Adipocyte (in vitro differentiated cells): ENCODE data around the gene PNPO.

ENCODE experiments used
- DNase-seq: peaks from one replicate; pipeline ENCODE4 v3.0.0-alpha.2; 2015; ENCODE audit warnings: low read depth
- H3K27me3 ChIP-seq: replicated peaks from 2 replicates; pipeline ENCODE4 v1.7.0; 2013; ENCODE audit warnings: mild to moderate bottlenecking, low read length, moderate library complexity; ENCODE audit not compliant: control insufficient read depth, insufficient read depth
- H3K36me3 ChIP-seq: 2 replicates; pipeline ENCODE4 v1.7.0; 2013; ENCODE audit warnings: low read length, mild to moderate bottlenecking, moderate library complexity; ENCODE audit not compliant: control insufficient read depth, insufficient read depth, severe bottlenecking
- H3K4me1 ChIP-seq: 2 replicates; pipeline ENCODE4 v1.7.0; 2013; ENCODE audit warnings: mild to moderate bottlenecking, low read length, moderate library complexity; ENCODE audit not compliant: control insufficient read depth, insufficient read depth
- H3K4me3 ChIP-seq: 2 replicates; pipeline ENCODE4 v1.7.0; 2013; ENCODE audit warnings: mild to moderate bottlenecking, low read length, moderate library complexity
- H3K9ac ChIP-seq: 2 replicates; pipeline ENCODE4 v1.7.0; 2013; ENCODE audit warnings: mild to moderate bottlenecking, low read length, moderate library complexity
- H3K9me3 ChIP-seq: 2 replicates; pipeline ENCODE4 v1.7.0; 2013; ENCODE audit warnings: mild to moderate bottlenecking, low read length, moderate library complexity; ENCODE audit not compliant: control insufficient read depth

PNPO gene

DNA sequence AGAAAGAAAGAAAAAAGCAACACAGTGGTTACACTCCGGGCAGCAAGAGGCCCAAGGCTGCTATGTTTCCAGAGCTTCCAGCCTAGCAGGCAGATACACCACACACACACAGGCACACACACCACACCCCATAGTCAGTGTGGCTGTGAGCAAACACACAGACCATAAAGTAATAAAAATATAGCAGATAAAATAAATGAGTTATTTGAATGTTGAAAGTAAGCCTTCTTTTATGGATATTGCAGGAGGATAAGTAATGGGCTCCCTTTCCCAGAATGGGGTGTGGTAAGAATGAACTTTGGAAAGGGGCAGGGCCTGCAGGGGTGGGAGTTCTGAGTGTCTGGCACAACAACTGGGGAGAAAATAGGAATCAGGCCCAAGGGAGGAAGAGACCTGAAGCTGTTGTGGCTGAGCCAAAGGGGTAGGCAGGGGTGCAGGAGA, 24.7 kb downstream of the PNPO start:
- peak; percentile 20 for DNase-seq
- Histone ChIP-seq H3K9me3 (peaks cover 5% of the 10 kb centered on the region), H3K4me1 (peaks cover 31% of the 10 kb centered on the region), H3K4me3 (no peak overlapping the region), H3K27me3 (no peaks in the 10 kb centered on the region), H3K9ac (peak overlapping the region; percentile 67), H3K36me3 (no peaks in the 10 kb centered on the region)

DNA sequence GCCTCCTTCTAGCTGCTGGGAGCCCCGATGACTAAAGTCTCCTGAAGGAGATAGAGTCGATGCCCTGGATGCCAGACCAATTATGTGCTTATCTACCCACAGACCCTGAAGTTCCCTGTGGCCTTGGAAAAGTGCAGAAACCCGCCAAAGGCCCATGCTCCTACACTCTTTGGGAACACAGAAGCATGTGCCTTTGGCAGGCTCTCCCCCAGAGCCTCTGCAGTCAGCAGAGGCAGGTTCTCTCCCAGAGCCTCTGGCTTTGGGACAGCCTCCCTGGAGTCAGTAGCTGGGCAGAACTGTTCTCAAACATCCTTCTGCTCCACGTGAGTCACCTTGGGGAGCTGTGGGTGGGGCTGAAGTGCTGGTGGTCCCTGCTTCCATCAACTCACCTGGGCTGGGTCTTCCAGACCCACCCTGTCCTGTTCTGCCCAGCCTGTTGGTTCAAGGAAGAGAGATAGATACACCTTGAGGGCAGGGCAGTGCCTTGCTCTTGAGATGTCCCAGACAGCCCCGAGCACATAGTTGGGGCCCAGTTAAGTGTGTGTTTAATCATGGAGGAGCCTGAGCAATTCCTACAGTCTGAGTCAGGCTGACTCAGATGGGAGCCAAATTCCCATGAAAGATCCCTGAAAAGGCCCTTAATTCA, 26.4 kb downstream of the PNPO start:
- Histone ChIP-seq H3K4me1 (peaks cover 40% of the 10 kb centered on the region), H3K4me3 (peak overlapping the region; percentile 42), H3K36me3 (no peaks in the 10 kb centered on the region), H3K9ac (peak overlapping the region; percentile 36), H3K9me3 (no peaks in the 10 kb centered on the region), H3K27me3 (no peaks in the 10 kb centered on the region)
- peak; percentile 66 for DNase-seq

DNA sequence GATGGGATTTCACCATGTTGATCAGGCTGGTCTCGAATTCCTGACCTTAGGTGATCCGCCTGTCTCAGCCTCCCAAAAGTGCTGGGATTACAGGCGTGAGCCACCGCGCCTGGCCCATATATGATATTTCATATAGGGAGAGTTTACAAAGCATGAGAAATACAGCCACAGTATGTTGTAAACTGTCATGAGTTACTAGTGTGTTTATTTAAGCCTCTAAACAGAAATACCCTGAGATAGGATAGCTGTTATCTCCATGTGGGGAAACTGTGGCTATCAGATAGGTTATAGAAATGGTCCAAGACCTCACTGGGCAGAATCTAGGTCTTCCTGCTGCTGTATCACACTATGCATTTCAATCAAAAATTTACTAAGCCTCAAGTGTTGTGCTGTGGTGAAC, 27.5 kb downstream of the PNPO start:
- no peak for DNase-seq
- Histone ChIP-seq H3K27me3 (no peaks in the 10 kb centered on the region), H3K9ac (no peak overlapping the region), H3K36me3 (peaks cover 6% of the 10 kb centered on the region), H3K4me3 (no peak overlapping the region), H3K4me1 (peaks cover 40% of the 10 kb centered on the region), H3K9me3 (no peaks in the 10 kb centered on the region)

DNA sequence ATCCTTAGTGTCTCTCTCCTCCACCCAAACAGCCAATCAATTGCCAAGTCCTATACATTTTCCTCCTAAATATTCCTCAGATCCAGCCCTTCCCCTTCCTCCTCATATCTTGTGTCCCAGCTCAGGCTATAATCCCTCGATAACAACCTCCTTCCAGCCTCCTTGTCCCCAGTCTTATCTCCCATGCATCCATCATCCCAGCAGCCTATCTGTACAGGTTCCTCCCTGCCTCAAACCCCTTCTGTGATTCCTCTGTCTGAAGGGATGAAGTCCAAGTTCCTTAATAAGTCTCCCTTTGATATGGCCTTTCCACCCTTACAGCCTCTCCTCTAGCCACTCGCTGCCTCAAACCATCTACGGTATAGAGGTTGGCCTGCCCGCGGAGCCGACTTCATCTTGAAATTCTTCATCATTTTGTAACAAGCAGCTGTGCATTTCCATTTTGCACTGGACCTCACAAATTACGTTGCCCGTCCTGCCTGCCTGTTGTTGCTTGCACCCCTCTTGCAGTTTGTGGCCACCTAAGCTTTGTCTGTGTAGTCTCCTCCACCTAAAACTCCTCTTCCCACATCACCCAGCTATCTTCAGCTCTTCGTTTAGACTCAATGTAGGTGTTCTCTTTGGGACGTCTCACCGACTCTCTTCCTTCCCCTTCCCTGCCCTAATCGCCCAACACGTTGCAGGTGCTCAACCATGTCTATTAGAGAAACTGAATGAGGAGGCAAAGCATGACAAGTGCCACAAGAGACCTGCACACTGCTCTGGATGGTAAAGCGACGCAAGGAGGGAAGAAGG, 28.8 kb downstream of the PNPO start:
- H3K4me3 ChIP-seq, result peak overlapping the region; percentile 73
- H3K27me3 ChIP-seq, result no peaks in the 10 kb centered on the region
- H3K9me3 ChIP-seq, result no peaks in the 10 kb centered on the region
- H3K36me3 ChIP-seq, result peaks cover 14% of the 10 kb centered on the region
- peaks cover 40% of the 10 kb centered on the region for H3K4me1 ChIP-seq
- peak overlapping the region; percentile 72 for H3K9ac ChIP-seq
- DNase-seq, result no peak

DNA sequence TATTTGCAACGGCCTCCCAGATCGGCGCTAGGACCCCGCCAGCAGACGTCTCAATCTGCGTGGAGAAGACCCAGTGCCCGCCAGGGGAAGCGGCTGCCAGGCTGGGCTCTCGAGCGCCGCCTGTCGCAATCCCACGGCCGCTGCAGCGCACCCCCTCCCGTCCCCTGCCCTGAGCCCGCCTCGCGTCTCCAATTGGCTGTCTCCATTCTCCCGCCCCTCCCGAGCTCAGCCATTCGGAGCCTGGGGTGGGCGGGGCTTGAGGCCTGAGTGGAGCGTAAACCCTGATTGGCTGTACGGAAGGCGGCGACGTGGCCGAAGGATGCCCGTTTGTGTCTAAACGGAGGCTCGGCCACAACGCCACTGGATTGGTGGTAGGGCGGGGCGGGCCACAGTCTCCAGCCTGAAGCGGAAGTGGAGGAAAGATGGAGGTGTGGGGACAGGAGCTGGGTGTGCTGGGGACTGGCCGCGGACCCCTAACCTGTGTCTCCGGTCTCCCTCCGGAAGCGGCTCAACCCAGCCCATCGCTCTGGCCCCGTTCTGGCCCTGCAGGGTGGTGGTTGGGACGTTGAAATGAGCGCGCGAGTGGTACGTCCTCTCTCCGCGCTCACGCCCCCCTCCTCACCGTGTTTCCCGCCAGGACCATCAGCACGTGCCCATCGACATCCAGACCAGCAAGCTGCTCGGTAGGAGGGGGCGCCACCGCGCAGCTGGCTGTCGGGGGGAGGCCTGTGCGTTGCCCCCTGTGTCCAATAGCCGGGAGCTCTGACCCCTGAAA, 29.5 kb downstream of the PNPO start, which contains the start of gene CDK5RAP3:
CDK5RAP3 (plus strand) TSS at position 389 of the 775 bp plus-strand sequence; CDS start at position 423, 34 bp downstream.
- Histone ChIP-seq H3K9me3 (no peaks in the 10 kb centered on the region), H3K4me1 (peaks cover 34% of the 10 kb centered on the region)
- peak; percentile 100 for DNase-seq

DNA sequence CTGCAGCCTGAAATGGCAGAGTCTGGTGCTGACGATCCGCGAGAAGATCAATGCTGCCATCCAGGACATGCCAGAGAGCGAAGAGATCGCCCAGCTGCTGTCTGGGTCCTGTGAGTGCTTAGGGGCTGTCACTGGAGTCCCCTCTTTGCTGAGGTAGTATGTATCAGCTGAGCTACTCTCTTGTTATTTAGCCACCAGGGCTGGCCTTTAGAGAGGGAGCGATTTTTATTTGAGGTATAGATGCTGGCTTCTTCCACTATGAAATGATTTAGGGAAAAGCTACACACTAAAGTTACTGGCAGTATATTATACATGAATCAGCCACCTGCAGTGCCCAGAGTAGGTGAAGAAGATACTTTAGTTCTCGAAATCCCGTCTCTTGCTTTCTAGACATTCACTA, 32.2 kb downstream of the PNPO start:
- no peaks in the 10 kb centered on the region for H3K27me3 ChIP-seq
- H3K4me3 ChIP-seq, result no peak overlapping the region
- no peaks in the 10 kb centered on the region for H3K9me3 ChIP-seq
- peaks cover 40% of the 10 kb centered on the region for H3K36me3 ChIP-seq
- peaks cover 13% of the 10 kb centered on the region for H3K4me1 ChIP-seq
- DNase-seq, result no peak
- H3K9ac ChIP-seq, result no peak overlapping the region

More for the DNA sequence above, 29.5 kb downstream of the PNPO start, which contains the start of gene CDK5RAP3:
- H3K36me3 ChIP-seq, result peaks cover 22% of the 10 kb centered on the region
- no peaks in the 10 kb centered on the region for H3K27me3 ChIP-seq
- H3K4me3 ChIP-seq, result peak within 1 kb of the TSS; percentile 98
- peak within 1 kb of the TSS; percentile 90 for H3K9ac ChIP-seq

DNA sequence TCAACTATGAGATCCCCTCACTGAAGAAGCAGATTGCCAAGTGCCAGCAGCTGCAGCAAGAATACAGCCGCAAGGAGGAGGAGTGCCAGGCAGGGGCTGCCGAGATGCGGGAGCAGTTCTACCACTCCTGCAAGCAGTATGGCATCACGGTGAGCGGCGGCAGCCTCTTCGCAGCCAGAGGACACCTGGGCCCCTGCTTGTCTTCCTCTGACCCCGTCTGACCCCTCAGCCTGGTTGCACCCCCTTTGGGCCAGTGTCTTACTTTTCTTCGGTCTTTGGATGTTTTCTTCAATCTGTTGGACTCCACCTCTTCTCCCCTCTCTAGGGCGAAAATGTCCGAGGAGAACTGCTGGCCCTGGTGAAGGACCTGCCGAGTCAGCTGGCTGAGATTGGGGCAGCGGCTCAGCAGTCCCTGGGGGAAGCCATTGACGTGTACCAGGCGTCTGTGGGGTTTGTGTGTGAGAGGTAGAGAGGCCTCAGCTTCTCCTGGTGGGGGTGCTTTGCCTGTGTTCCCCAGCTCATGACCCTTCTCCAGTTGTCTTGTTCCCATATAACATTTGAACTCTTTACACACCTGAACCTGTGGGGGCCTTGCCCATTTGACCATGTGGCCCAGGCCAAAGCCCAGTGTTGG, 33.9 kb downstream of the PNPO start:
- DNase-seq, result no peak
- Histone ChIP-seq H3K4me1 (peaks cover 10% of the 10 kb centered on the region), H3K4me3 (no peak overlapping the region), H3K9ac (no peak overlapping the region), H3K27me3 (no peaks in the 10 kb centered on the region), H3K9me3 (no peaks in the 10 kb centered on the region), H3K36me3 (peaks cover 58% of the 10 kb centered on the region)

DNA sequence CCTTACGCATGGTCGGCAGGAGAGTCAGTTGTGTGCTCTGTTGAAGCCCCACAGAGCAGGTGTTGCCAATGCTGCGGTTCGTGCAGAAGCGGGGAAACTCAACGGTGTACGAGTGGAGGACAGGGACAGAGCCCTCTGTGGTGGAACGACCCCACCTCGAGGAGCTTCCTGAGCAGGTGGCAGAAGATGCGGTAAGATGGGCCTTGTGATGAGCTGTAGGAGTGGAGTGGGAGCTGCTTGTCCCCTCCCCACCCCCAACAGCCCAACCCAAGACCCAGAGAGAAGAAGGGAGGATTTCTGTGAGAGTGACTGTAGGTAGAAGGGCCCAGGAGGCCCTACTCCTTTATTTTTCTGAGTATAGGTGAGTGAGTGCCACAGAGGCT, 34.4 kb downstream of the PNPO start:
- DNase-seq, result no peak
- Histone ChIP-seq H3K9me3 (no peaks in the 10 kb centered on the region), H3K4me1 (peaks cover 9% of the 10 kb centered on the region), H3K27me3 (no peaks in the 10 kb centered on the region), H3K36me3 (peaks cover 63% of the 10 kb centered on the region), H3K9ac (no peak overlapping the region), H3K4me3 (no peak overlapping the region)

DNA sequence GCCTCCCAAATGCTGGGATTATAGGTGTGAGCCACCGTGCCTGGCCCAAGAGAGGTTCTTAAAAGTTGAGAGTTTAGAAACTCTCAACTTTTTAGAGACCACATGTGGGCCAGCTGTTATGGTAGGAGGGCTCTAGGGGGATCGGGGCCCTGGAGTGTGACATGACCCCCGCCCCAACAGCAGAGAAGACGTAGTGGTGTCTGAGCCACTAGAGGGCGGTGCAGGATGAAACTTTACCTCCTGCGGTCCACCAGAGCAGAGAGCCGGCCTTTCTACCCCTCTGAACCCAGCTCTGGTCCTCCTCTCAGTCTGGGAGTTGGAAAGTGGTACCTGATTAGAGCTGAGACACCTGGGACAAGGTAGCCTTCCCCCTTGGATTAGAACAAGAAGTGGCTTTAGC, 37.0 kb downstream of the PNPO start:
- Histone ChIP-seq H3K4me1 (no peaks in the 10 kb centered on the region), H3K9me3 (no peaks in the 10 kb centered on the region), H3K27me3 (no peaks in the 10 kb centered on the region), H3K9ac (no peak overlapping the region), H3K36me3 (peaks cover 84% of the 10 kb centered on the region), H3K4me3 (no peak overlapping the region)
- peak; percentile 84 for DNase-seq

DNA sequence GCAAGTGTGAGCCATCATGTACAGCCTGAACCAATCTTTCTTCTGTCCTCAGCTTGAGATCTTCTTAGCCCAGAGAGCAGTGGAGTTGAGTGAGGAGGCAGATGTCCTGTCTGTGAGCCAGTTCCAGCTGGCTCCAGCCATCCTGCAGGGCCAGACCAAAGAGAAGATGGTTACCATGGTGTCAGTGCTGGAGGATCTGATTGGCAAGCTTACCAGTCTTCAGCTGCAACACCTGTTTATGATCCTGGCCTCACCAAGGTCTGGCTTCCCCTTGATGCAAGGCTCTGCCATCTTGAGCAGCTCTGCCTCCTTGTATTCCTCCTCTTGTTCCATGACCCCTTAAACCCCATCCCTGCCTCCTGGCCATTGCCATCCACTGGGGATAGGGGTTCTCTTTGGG, 39.2 kb downstream of the PNPO start:
- Histone ChIP-seq H3K27me3 (no peaks in the 10 kb centered on the region), H3K9me3 (no peaks in the 10 kb centered on the region), H3K4me3 (no peak overlapping the region), H3K4me1 (no peaks in the 10 kb centered on the region), H3K36me3 (peaks cover 66% of the 10 kb centered on the region), H3K9ac (no peak overlapping the region)
- DNase-seq, result no peak

DNA sequence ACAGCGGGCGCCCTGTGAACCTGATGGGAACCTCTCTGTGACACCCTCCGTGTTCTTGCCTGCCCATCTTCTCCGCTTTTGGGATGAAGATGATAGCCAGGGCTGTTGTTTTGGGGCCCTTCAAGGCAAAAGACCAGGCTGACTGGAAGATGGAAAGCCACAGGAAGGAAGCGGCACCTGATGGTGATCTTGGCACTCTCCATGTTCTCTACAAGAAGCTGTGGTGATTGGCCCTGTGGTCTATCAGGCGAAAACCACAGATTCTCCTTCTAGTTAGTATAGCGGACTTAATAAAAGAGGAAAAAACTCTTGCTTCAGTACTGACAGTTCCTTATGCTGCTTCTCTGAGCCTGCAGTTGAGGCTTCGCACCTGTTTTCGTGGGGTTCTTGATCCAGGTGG, 40.1 kb downstream of the PNPO start:
- Histone ChIP-seq H3K9ac (no peak overlapping the region), H3K4me3 (no peak overlapping the region), H3K36me3 (peaks cover 60% of the 10 kb centered on the region), H3K9me3 (no peaks in the 10 kb centered on the region), H3K4me1 (no peaks in the 10 kb centered on the region), H3K27me3 (no peaks in the 10 kb centered on the region)
- DNase-seq, result no peak
